OCI-M2 (cell line): Measurements from ENCODE around the gene SIL1.
"Not testable (repeated sequence)": the region's sequence is repeated elsewhere in the genome, so short reads cannot be mapped to it uniquely, and the experiment has no call there.

Experiments used
- DNase-seq: peaks from one replicate; lab custom pipeline; 2025; ENCODE audit not compliant: unreplicated experiment; lab: John Stamatoyannopoulos, UW

The SIL1 gene

GRCh38 chr5:139113892-139114291 lies 84.3 kb downstream of the SIL1 start:
- DNase-seq, result no peak

GRCh38 chr5:139112362-139112761 lies 85.8 kb downstream of the SIL1 start:
- DNase-seq, result not testable (repeated sequence)

GRCh38 chr5:139110526-139111168 lies 87.5 kb downstream of the SIL1 start:
- no peak for DNase-seq

GRCh38 chr5:139108063-139108824 lies 89.9 kb downstream of the SIL1 start:
- DNase-seq, result no peak

- DNase-seq, result no peak
Observed at GRCh38 chr5:139105621-139106071, 92.5 kb downstream of the SIL1 start.

- DNase-seq, result no peak
Observed at GRCh38 chr5:139104577-139105276, 93.4 kb downstream of the SIL1 start.

- DNase-seq, result no peak
Observed at GRCh38 chr5:139103762-139104161, 94.4 kb downstream of the SIL1 start.

GRCh38 chr5:139100825-139101224 lies 97.3 kb downstream of the SIL1 start:
- no peak for DNase-seq

GRCh38 chr5:139094154-139095131 lies 103.7 kb downstream of the SIL1 start:
- DNase-seq, result no peak

GRCh38 chr5:139092741-139093343 lies 105.3 kb downstream of the SIL1 start:
- no peak for DNase-seq

- no peak for DNase-seq
Observed at GRCh38 chr5:139091439-139092156, 106.6 kb downstream of the SIL1 start.

GRCh38 chr5:139090581-139090980 lies 107.6 kb downstream of the SIL1 start:
- no peak for DNase-seq

- no peak for DNase-seq
Observed at GRCh38 chr5:139088024-139088423, 110.1 kb downstream of the SIL1 start.

GRCh38 chr5:139082813-139083498 lies 115.2 kb downstream of the SIL1 start:
- DNase-seq, result no peak

- no peak for DNase-seq
Observed at GRCh38 chr5:139079991-139080610, 118.1 kb downstream of the SIL1 start.

GRCh38 chr5:139079225-139079990 lies 118.8 kb downstream of the SIL1 start:
- no peak for DNase-seq

GRCh38 chr5:139078345-139078744 lies 119.8 kb downstream of the SIL1 start:
- DNase-seq, result no peak

- no peak for DNase-seq
Observed at GRCh38 chr5:139077899-139078298, 120.3 kb downstream of the SIL1 start.
